ENCODE data around the gene LMTK2.

LMTK2 gene

GRCh38 chr7:98142658-98143057, 36.0 kb downstream of the LMTK2 start:
- TF ChIP-seq CTCF (IDR thresholded peaks at IDR 0.05; ENCODE audit: control insufficient read depth, insufficient read depth, low read depth, low read length, missing control alignments) = no peak
- H3K4me3 ChIP-seq (ENCODE audit: control insufficient read depth, low read depth, low read length) = no peak overlapping the region
- no peak for DNase-seq (ENCODE audit: low read depth)

GRCh38 chr7:98148607-98149006, 41.9 kb downstream of the LMTK2 start:
- no peak overlapping the region for H3K4me3 ChIP-seq (ENCODE audit: control insufficient read depth, low read depth, low read length)
- TF ChIP-seq CTCF (IDR thresholded peaks at IDR 0.05; ENCODE audit: control insufficient read depth, insufficient read depth, low read depth, low read length, missing control alignments) = no peak
- DNase-seq (ENCODE audit: low read depth) = no peak

GRCh38 chr7:98149116-98149692, 42.5 kb downstream of the LMTK2 start:
- H3K4me3 ChIP-seq (ENCODE audit: control insufficient read depth, low read depth, low read length) = no peak overlapping the region
- no peak for DNase-seq (ENCODE audit: low read depth)
- TF ChIP-seq CTCF (IDR thresholded peaks at IDR 0.05; ENCODE audit: control insufficient read depth, insufficient read depth, low read depth, low read length, missing control alignments) = no peak

- no peak for TF ChIP-seq CTCF (IDR thresholded peaks at IDR 0.05; ENCODE audit: control insufficient read depth, insufficient read depth, low read depth, low read length, missing control alignments)
- DNase-seq (ENCODE audit: low read depth) = no peak
- no peak overlapping the region for H3K4me3 ChIP-seq (ENCODE audit: control insufficient read depth, low read depth, low read length)
Measured at GRCh38 chr7:98151884-98152283, 45.2 kb downstream of the LMTK2 start.

GRCh38 chr7:98156700-98157099, 50.0 kb downstream of the LMTK2 start:
- H3K4me3 ChIP-seq (ENCODE audit: control insufficient read depth, low read depth, low read length) = no peak overlapping the region
- no peak for DNase-seq (ENCODE audit: low read depth)
- no peak for TF ChIP-seq CTCF (IDR thresholded peaks at IDR 0.05; ENCODE audit: control insufficient read depth, insufficient read depth, low read depth, low read length, missing control alignments)

GRCh38 chr7:98157761-98158160, 51.1 kb downstream of the LMTK2 start:
- TF ChIP-seq CTCF (IDR thresholded peaks at IDR 0.05; ENCODE audit: control insufficient read depth, insufficient read depth, low read depth, low read length, missing control alignments) = no peak
- H3K4me3 ChIP-seq (ENCODE audit: control insufficient read depth, low read depth, low read length) = no peak overlapping the region
- no peak for DNase-seq (ENCODE audit: low read depth)

GRCh38 chr7:98162758-98163157, 56.1 kb downstream of the LMTK2 start:
- TF ChIP-seq CTCF (IDR thresholded peaks at IDR 0.05; ENCODE audit: control insufficient read depth, insufficient read depth, low read depth, low read length, missing control alignments) = no peak
- H3K4me3 ChIP-seq (ENCODE audit: control insufficient read depth, low read depth, low read length) = no peak overlapping the region
- no peak for DNase-seq (ENCODE audit: low read depth)
